HG02884 (cell line): Measurements from ENCODE around the gene ZNF525.
"Not testable (repeated sequence)": the region's sequence is repeated elsewhere in the genome, so short reads cannot be mapped to it uniquely, and the experiment has no call there.

Source experiments
- ATAC-seq: cut with Tn5 transposase; IDR thresholded peaks from one replicate; pipeline ENCODE4 v1.9.1; 2021; ENCODE audit warnings: mild to moderate bottlenecking, moderate library complexity; ENCODE audit not compliant: unreplicated experiment

The ZNF525 gene

DNA sequence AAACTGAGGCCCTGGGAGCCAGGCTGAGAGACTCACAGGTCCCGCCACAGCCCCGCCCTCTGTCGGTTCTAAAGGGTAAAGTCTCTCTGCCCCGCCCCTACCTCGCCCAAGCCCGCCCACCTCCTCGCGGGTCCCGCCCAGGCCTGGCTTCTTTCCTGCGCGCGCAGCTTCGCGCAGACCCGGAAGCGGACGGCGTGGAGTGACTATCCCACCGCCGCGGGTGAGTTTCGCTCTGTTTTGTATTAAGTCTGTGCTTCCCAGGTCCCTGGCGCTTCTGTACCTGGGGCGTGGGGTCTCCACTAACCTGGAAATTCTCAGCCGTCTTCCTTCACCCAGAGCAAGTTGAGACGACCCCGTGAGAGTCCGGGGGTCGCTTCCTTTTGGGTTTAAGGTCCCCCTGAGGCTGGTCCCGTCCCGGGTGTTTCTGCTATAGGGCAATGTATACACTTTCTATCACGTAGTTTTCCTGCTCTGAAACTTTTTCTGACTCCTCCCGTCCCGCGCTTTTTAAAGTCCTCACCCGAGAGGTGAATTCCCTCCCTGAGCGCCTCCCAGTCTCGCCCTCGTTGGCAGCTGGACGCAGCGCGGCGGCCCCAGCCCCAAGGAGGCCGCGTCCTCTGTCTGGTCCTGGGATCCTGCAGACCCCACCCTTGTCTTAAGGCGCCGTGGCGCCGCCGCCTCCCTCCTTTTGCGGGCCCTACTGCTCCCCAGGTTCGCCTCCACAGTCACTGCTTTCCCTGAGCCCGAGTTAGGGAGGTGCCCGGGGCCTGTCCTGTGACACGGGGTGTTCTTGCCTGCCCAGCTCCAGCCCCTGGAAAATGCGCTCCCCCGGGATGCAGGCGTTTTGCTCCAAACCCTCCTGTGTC lies 29.7 kb downstream of the ZNF525 start, which contains the start of gene ZNF765:
Gene ZNF765 (plus strand): TSS at position 176 of the 866 bp plus-strand sequence. CDS start 2,867 bp downstream, outside the sequence.
- ATAC-seq, result peak; percentile 73

DNA sequence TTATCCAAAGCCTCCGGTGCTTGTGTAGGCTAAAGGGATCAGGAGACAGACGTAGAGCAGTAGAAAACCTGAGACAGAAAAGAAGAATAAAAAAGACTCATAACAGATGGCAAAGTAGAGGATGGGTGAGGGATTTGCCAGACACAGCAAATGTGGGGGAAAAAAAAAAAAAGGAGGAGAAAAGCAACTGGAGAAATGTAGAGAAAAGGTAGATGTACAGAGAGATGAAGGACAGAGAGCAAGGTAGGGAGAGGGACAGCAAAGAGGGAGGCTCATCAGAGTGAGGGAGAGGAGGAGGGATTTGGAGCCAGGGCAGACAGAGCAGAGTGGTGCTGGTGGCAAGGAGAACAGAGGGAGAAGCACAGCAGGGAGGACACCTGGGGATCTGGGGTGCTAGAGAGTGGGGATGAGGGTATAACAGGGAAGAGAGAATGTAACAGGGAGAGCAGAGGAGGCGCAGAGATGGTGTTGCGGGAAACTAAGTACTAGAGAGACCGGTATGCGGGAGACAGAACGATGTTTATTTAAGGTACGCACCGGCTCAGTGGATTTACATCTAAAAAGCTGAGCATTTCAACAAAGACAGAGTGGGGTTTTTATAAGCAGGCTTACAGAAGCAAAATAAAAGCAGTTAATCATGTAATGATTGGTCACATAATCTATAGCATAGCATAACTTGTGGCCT lies 30.5 kb downstream of the ZNF525 start:
- ATAC-seq, result not testable (repeated sequence)

DNA sequence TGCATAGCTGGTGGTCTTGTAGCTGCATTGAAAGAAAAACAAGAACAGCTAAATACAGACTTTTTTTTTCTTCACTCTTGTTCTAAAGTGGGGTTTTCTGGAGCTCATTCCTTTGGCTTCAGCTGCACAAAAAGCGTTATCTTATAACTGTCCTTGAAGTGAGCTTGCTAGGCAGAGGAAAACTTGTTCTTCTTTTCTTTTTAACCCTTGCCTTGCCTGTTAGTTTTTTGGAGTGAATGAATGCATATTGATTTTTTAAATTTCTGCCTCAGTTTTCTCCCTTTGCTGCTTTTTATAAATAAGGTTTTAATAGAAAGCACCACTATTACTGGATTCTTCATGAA lies 31.0 kb downstream of the ZNF525 start:
- ATAC-seq, result no peak

DNA sequence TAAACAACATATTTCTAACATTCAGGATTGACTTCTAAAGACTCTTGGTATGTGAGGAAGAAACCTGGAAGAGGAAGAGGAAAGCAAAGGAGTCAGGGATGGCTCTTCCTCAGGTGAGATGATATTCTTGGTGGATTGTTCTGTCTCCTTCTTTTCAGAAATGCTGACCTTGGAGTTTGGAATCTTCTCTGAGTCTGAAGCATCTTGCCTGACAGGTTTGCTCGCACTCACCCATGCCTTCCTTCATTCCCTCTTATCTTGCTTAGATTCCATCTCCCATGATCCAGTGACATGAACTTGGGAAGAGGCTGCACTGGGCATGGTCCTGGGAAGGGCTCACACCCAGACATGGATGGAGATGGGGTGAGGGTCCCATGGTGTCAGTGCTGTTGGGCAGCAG lies 32.4 kb downstream of the ZNF525 start:
- ATAC-seq, result not testable (repeated sequence)

DNA sequence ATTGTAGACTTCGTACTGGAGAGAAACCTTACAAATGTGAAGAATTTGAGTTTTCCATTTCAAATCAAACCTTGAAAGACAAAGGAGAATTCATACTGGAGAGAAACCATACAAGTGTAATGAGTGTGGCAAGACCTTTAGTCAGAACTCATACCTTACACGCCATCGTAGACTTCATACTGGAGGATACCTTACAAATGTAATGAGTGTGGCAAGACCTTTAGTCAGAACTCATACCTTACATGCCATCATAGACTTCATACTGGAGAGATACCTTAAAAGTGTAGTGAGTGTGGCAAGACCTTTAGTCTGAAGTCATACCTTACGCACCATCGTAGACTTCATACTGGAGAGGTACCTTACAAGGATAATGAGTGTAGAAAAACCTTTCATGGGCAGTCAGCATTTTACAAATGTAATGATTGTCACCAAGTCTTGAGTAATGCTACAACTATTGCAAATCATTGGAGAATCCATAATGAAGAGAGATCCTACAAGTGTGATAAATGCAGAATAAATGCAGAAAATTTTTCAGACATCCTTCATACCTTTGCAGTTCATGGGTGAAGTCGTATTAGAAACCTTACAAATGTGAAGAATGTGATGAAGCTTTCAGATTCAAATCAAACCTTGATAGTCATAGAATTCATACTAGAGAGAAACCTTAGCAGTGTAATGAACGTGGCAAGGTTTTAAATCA lies 44.1 kb downstream of the ZNF525 start:
- no peak for ATAC-seq

DNA sequence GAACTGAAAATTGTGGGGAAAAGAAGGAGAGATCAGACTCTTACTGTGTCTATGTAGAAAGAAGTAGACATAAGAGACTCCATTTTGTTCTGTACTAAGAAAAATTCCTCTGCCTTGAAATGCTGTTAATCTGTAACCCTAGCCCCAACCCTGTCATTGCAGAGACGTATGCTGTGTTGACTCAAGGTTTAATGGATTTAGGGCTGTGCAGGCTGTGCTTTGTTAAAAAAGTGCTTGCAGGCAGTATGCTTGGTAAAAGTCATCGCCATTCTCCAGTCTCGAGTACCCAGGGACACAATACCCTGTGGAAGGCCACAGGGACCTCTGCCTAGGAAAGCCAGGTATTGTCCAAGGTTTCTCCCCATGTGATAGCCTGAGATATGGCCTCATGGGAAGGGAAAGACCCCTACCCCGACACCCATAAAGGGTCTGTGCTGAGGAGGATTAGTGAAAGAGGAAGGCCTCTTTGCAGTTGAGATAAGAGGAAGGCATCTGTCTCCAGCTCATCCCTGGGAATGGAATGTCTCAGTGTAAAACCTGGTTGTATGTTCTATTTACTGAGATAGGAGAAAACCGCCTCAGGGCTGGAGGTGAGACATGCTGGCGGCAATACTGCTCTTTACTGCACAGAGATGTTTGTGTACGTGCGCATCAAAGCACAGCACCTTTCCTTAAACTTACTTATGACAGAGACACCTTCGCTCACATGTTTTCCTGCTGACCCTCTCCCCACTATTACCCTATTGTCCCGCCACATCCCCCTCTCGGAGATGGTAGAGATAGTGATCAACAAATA lies 55.2 kb downstream of the ZNF525 start:
- not testable (repeated sequence) for ATAC-seq

DNA sequence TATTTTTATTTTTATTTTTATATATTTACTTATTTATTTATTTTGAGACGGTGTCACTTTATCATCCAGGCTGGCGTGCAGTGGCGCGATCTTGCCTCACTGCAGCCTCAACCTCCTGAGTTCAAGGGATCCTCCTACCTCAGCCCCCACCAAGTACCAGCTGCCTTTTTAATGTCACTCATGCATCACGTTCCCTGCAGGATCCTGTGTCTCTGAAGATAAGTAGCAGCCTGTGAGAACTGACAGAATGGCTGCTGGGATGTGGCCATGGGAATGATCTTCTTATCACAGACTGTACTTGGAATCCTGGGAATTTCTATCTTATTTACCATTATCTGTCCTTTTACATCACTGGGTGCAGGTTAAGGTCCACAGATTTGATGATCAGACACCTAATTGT lies 57.0 kb downstream of the ZNF525 start:
- ATAC-seq, result no peak

DNA sequence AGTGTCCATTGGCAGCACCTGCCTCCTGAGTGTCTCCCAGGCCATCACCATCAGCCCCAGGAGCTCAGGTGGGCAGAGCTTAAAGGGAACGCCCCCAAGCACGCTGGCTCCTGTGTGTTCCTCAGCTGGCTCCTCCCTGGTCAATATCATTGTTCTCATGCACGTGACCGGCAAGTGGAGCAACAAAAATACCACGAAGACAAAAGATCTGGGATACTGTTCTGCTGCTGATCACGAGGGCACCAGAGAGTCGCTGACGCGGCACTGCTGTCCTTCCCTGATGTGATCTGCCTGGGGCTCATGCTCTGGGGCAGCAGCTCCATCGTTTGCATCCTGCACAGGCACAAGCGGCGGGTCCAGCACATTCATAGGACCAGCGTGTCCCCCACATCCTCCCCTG lies 57.6 kb downstream of the ZNF525 start:
- not testable (repeated sequence) for ATAC-seq

DNA sequence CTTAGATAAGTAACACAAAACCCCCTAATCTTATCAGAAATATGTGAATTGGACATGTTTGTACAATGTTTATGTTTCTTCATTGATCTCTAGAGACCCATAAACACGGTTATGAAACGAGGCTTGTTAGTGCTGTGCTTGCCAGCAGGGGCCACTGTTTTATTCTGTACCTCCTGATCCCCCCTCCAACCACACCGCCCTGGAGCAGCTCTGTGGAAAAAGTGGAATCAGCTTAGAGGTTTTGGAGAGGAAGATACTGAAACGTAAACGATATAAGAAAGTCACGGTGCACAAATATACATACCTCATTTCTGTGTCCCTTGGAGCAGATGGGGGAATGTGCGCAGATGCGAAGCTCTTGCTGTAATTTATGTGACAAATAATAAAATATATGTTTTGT lies 58.2 kb downstream of the ZNF525 start:
- not testable (repeated sequence) for ATAC-seq

DNA sequence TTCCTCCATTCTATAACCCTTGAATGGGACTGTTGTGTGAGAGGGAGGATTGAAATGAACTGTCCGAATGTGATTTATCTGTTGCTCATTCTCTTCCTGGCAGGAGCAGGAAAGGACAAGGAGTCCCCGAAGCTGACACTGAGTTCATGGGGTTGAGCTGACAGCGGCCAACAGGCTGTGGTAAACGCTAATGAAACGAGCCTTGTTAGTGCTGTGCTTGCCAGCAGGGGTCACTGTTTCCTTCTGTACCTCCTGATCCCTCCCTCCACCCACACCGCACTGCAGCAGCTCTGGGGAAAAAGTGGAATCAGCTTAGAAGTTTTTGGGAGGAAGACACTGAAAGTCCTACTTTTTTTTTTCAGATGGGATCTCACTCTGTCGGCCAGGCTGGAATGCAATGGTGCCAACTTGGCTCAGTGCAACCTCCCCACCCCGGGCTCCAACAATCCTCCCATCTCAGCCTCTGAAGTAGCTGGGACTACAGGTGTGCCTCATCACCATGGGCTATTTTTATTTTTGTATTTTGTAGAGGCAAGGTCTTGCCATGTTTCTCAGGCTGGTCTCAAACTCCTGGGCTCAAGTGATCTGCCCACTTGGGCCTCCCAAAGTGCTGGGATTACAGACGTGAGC lies 59.6 kb downstream of the ZNF525 start:
- no peak for ATAC-seq

DNA sequence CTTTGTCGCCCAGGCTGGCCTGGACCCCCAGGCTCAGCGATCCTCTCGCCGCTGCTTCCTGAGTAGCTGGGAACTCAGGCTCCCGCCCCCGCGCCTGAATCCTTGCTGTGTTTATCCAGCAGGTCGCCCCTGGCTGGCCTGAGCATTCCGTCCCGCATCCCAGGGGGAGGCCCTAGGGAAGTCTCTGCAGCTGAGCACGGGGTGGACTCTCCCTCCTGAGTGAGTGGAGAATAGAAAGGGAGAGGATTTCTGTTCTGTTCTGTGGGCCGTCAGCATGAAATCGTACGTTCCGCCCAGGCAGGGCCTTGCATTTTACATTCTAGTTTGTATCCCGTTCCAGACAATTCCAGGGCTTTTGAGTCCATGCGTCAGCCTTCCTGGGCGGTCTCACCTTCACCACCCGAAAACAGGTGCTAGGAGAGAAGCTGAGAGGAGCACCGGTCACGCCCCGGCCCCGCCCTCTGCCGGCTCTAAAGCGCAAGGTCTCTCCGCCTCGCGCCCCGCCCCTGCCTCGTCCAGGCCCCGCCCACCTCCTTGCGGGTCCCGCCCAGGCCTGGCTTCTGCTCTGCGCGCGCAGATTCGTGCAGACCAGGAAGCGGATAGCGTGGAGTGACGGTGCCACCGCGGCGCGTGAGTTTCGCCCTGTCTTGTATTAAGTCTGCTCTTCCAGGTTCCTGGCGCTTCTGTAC lies 66.0 kb downstream of the ZNF525 start, which contains the start of gene ZNF761:
Gene ZNF761 (plus strand): TSS at position 586 of the 689 bp plus-strand sequence. CDS start 15,285 bp downstream, outside the sequence.
- ATAC-seq, result peak; percentile 93

DNA sequence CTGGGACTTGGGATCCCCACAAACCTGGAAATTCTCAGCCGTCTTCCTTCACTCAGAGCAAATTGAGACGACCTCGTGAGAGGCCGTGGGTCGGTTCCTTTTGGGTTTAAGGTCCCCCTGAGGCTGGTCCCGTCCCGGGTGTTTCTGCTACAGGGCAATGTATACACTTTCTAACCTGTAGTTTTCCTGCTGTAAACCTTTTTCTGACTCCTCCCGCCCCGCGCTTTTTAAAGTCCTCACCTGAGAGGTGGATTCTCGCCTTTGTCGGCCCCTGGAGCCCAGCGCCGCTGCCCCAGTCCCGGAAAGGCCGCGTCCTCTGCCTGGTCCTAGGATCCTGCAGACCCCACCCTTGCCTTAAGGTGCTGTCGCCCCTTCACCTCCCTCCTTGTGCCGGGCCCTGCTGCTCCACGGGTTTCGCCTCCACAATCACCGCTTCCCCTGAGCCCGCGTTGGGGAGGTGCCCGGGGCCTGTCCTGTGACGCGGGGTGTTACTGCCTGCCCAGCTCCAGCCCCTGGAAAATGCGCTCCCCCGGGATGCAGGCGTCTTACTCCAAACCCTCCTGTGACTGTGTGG lies 66.7 kb downstream of the ZNF525 start:
- ATAC-seq, result peak; percentile 31
